Hematopoietic multipotent progenitor cell treated with erythropoietin and hydrocortisone succinate and interleukin-3 and kit ligand, for 17 days (in vitro differentiated cells): ENCODE data around the gene CYP4F22.
"Not testable (repeated sequence)": the region's sequence is repeated elsewhere in the genome, so short reads cannot be mapped to it uniquely, and the experiment has no call there.

ENCODE experiments used
- DNase-seq: peaks from one replicate; pipeline ENCODE4 v3.0.0-alpha.2; 2015; ENCODE audit warnings: low spot score

The CYP4F22 gene

DNA sequence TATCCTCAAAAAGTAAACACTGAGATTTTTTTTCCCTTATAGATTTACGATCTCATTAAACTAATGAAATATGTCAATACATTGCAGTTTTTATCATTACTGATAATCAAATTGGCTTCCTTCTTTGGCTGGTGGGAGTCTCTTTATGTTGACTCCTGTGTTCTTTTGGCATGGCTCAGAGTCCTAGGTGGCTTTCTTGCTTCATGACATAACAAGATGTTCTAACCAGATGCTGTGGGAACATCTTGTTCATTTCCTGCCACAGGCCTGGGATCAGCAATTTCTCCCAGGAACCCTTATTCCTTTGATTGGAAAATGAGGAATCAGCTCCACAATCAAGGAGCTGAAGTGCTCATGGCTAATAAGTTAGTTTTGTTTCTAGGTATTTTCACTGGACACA is 13.2 kb upstream of the CYP4F22 start:
- no peak for DNase-seq

DNA sequence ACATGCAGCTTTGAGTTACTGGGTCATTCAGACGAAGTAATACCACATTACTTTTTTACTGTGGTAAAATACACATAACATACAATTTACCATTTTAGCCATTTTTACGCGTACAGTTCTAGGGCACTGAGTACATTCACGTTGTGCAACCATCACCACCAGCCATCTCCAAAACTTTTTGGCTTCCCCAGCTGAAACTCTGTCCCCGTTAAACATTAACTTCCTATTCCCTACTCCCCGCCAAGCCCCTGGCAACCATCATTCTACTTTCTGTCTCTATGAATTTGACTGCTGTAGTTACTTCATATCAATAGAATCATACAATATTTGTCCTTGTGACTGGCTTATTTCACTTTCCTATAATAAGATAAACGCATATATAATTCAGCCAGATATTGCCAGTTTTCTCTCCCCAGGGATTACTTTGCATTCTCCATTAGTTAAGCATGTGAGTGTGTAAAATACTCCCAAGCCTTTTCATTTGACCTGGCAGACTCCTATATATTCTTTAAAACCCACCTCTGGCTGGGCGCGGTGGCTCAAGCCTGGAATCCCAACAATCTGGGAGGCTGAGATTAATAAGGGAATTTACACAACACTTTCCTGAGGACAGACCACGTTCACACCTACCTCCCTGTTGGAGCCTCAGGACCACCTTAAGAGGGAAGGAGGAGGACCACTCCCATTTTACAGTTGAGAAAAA is 10.0 kb upstream of the CYP4F22 start:
- DNase-seq, result no peak

DNA sequence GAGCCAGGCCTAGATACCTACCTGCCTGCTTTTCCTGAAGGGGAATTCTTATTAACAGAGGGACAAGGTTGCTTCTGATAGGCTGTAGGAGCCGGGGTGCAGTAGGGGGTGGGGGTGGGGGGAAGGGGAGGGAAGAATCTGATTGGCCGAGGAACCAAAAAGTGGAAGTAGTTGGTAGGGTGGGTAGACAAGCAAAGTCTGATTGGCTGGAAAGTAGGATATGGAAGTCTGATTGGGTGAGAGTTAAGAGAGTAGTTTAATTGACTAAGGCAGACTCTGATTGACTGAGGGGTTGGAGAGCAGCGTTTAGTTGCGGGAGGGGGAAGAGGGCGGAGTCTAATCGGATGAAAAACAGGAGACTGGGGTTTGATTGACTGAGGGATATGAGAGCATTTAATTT is 9.4 kb upstream of the CYP4F22 start:
- DNase-seq, result no peak

DNA sequence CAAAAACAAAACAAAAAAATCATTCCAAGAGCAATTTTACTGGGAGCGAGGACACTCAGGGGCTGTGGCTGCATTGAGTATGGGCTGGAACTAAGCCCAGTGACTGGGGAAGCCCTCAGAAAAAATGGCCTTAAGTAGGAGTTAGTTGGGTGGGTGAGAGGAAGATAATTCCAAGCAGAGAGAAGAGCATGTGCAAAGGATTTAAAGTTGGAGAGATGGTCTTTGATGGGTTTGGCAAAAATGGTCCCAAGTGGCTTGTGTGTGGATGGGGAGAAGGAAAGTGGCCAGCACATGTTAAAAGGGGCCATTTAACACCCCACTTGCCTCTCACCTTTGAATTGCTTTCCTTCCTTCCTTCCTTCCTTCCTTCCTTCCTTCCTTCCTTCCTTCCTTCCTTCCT is 6.7 kb upstream of the CYP4F22 start:
- DNase-seq, result no peak

DNA sequence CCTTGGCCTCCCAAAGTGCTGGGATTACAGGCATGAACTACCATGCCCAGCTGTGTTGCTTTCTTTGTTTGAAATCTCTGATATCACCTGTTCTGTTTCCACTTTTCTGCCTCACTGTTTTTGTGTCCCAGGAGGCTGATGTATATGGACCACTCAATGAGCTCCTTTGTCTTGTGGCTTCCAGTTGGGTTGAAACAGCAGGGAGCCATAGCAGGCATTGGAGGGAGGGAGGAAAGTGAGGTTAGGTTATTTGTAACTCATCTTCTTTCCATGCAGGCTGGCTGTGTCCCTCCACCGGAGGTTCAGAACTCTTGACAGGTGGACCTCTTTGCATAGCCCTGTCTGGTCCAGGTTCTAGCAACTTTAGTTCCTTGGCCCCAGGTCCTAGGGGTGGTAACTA is 6.1 kb upstream of the CYP4F22 start:
- DNase-seq, result no peak

DNA sequence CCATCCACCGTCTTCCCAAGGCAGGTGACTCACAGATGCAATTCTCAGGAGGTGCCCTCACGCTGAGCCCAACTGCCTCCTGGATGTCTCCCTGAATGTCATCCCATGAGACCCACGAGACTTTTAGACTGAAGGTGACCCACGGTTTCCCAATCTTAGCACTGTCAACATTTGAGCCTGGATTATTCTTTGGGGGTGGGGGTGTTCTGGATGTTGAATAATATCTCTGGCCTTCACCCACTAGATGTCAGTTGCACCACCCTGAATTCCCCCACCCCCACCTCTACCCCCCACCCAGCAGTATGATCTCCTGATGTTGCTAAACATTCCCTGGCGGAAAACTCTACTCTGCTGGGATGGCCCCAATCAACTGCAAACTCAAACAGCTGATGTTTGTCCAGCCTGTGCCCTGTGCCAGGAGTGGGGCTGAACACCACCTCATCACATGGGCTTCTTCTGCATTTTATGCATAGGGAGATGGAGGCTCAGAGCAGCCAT is 2.2 kb upstream of the CYP4F22 start:
- no peak for DNase-seq

DNA sequence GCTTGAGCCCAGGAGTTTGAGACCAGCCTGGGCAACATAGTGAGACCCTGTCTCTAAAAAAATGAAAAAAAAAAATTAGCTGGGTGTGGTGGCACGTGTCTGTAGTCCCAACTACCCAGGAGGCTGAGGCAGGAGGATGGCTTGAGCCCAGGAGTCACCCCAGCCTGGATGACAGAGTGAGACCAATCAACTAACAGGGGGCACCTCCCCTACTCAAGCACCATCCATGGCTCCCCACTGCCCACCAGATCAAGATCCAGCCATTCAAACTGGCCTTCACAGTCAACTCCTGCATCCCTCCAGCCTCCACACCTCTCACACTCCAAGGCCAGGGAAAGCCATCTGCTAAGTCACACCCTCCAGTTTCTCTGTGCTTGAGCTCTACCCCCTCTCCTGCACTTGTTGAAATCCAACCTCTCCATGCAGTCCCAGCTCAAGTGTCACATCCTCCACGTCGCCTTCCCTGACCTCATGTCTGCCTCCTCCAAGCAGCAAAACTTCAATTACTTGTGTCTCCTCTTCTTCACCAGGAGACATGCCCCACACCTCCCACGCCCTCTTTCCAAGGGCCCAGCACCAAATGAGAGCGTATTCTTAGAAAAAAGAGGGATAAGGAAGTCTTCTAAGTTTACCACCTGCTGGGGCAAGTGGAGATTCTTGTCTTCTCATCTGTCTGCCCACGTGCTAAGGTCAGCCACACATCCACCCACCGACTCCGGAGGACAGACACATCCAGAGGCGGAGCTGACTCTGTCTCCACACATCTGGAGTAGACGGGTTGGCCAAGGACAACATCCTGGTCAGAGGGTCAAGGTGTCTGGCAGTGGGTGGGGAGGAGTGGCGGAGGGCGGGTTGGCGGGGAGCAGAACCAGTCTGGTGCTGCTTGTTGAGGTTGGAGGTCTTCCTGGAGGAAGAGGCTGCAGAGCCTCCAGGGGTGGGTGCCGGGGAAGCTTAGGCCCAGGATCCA is 974 bp upstream of the CYP4F22 start:
- no peak for DNase-seq

DNA sequence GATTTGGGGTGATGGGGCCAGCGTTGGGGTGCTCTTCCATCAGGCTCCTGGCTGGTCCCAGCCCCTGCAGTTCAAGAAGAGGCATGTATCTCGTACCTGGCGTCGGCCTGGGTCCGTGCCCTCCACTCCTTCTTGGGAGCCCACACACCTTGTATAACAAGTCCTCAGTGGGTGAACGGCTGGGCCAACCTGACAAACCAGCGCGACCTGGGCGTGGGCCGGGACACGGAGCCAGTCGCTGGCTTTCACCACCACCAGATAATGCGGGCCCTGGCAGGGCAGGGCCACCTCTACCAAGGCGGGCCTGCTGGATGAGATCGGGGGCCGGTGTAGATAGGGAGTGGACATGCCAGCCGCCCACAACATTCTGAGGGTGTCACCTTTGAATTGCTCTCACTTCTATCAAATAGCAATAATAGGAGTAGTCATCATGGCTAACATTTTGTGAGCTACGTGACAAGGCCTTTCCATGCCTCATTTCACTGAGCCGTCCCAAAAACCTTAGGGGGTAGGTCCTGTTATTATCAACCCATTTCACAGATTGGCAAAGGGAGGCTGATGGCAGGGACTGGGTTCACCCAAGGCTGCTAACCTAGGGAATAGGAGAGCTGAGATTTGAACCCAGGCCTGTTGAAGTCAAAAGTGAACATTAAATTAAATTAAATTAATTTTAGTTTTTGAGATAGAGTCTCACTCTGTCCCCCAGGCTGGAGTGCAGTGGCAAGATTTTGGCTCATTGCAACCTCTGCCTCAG is 3.5 kb downstream of the CYP4F22 start:
- DNase-seq, result no peak

DNA sequence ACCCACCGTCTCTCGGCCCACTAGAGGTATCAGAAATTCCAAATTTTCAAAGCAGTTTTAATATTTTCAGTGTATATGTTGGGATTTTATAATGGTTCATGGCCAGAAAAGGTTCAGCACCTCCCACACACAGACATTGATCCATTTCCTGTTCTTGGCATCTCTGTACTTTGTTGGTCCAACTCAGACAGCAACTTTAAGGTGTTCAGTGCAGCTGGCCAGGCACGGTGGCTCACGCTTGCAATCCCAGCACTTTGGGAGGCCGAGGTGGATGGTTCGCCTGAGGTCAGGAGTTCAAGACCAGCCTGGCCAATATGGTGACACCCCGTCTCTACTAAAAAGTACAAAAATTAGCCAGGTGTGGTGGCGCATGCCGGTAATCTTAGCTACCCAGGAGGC is 6.9 kb downstream of the CYP4F22 start:
- DNase-seq, result not testable (repeated sequence)

DNA sequence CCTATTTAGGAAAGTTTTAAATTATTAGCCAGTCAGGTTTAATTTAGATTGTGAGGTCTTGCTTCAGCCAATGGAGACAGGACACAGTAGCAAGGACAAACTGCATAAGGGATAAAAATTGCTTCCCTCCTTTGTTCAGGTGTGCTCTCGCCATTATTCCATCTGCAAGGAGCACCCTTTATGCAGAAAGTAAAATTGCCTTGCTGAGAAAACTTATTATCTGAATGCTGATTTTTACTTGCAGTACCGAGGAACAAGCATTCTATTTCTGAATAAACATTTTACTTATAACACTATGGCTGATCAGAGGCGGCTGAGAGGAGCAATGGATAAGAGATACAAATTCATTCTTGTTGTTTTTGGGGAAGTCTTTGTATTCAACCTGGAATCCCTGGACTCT is 8.0 kb downstream of the CYP4F22 start:
- no peak for DNase-seq

DNA sequence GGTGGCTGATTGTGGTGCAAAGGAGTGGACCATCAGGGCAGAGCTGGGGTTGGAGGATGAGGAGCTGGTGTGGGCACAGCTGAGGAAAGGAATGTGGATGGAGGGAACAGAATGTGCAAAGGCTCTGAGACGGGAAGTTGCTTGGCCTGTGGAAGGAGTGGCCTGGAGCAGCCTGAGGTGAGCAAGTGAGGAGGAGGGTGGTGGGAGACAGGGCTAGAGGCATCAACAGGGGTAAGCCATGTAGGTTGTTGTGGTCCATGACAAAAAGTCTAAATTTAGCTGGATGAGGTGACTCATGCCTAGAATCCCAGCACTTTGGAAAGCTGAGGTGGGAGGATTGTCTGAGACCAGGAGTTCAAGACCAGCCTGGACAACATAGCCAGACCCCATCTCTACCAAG is 9.5 kb downstream of the CYP4F22 start:
- DNase-seq, result no peak

DNA sequence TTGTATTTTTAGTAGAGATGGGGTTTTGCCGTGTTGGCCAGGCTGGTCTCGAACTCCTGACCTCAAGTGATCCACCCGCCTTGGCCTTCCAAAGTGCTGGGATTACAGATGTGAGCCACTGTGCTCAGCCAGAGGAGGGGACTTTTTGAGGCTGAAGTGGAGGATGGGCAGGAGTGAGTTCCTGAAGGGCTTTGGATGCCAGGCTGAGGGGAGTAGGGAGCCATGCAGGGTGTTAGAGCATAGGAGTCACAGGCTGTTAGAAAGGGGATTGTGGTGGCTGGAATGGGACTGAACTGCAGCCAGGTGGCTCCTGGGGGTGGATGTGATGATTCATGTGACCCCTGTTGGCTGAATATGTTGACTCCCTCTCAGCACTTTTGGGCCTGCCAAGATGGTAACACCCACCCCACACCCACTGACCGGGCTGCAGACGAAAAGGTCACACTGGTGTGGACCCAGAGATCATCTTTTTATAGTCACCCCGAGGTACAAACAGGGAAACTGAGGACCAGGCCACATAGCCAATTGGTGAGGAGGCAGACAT is 11.2 kb downstream of the CYP4F22 start:
- no peak for DNase-seq

DNA sequence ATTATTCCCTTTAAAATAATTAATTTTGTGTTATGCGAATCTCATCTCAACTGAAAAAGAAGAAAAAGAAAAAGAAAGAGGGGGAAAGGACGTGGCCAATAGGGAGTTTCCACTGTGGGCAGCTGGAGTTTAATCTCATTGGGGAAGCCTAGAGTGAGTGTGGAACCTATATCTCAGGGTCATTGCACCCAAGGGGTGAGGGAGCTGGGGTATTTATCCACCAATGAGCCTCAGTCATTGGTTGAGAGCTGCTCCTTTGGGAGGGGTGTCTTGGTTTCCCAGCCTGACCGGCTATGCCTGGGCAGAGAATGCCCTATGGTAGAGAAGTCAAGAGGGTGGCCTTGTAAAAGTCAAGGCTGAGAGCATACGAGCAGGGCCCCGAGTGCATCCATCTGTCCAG is 16.5 kb downstream of the CYP4F22 start:
- DNase-seq, result no peak

DNA sequence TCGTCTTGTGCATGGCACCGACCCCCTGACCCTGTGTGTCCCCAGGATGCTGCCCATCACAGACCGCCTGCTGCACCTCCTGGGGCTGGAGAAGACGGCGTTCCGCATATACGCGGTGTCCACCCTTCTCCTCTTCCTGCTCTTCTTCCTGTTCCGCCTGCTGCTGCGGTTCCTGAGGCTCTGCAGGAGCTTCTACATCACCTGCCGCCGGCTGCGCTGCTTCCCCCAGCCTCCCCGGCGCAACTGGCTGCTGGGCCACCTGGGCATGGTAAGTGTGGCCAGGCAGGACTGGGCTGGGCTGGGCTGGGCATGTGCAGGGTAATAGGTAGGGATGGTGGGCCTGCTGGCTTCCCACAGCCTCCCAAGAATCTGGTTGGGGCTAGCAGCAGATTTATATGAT is 17.0 kb downstream of the CYP4F22 start:
- no peak for DNase-seq

DNA sequence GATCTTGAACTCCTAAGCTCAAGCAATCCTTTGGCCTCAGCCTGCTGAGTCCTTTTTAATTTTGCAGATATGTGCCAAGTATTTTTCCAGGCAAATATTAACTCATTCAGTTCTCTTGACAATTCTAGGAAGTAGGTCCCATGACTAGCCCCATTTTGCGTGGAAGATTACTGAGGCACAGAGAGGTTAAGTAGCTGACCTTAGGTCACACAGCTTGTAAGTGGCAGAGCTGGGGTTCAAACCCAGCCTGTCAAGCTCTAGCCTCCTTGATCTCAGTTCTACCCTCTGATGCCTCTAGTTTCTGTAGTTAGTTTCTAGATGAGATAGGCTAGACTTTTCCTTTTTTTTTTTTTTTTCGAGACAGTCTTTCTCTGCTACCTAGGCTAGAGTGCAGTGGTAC is 18.1 kb downstream of the CYP4F22 start:
- DNase-seq, result no peak

DNA sequence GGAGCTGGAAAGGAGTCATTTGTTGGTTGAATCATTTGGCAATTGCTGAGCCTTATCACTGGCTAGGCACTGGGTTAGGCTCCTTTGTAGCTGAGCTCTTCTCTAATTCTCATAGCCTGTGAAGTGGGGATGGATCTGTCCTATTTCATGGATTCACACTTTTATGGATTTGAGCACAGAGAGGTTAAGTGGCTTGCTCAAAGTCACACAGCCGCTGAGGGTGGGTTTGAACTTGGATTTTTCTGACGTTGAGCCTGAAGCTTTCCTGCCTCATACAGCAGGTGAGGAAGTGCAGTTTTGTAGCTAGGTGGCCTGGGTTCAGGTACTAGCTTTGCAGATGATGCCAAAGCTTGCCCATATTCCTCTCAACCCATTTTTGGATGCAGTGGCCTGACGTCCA is 19.4 kb downstream of the CYP4F22 start:
- DNase-seq, result no peak

DNA sequence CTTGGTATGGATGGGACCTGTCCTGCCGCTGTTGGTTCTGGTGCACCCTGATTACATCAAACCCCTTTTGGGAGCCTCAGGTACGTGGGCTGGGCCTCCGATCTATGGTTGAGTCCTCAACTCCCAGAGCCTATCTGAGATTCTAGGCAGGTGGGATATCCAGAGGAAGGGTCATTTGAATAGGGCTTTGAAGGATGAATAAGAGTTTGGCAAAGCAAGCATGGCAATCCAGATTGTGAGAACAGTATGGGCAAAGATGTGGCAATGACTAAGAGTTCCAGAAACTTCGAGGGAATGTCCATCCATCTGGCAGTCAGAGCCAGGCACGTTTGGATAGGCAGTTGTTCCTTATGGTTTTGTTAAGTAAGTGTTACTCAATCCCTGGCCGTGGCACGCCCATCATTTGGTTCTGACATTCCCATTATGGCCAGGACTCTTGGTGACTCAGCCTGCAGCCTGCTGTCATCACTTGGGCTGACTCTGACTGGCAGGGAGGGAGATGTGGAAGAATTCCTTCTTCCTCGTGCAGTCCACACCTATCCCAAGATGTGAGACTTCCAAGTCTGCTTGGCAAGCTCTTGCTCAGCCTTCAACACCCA is 21.5 kb downstream of the CYP4F22 start:
- DNase-seq, result no peak

DNA sequence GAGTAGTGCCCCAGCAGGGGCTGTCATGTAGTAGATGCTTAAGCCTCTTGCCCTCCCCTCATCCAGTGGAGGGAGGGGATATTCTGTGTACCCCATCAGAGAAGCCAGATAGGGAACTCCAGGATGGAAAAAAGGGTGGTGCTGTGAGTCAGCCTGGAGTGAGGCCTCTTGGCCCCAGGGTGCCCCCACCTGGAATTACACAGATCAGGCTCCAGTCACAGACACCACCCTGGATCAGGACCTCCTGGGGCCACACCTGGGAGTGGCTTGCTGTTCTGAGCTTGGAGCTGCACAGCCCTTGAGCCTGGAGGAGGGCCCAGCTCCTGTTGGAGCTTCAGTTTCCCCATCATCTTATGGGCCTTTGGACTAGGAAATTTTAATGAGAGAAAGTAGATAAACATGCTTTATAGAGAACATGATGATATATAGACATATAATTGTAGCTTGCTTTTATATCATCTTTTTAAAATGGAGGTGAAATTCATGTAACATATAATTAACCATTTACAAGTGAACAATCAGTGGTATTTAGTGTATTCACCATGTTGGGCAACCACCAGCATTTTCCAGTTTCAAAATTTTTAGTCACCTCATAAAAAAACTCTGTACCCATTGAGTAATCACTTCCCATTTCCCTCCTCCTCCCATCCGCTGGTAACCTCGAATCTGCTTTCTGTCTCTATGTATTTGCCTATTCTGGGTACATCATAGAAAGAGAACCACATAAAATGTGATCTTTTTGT is 24.6 kb downstream of the CYP4F22 start:
- DNase-seq, result no peak

DNA sequence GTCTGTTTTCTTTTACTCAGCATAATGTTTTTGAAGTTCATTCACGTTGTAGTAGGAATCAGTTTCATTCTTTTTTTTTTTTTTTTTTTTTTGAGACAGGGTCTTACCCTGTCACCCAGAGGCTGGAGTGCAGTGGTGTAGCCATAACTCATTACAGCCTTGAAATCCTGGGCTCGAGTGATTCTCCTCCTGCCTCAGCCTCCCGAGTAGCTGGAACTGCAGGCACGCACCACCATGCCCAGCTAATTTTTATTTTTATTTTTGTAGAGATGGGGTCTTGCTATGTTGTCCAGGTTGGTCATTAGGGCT is 25.2 kb downstream of the CYP4F22 start:
- not testable (repeated sequence) for DNase-seq

DNA sequence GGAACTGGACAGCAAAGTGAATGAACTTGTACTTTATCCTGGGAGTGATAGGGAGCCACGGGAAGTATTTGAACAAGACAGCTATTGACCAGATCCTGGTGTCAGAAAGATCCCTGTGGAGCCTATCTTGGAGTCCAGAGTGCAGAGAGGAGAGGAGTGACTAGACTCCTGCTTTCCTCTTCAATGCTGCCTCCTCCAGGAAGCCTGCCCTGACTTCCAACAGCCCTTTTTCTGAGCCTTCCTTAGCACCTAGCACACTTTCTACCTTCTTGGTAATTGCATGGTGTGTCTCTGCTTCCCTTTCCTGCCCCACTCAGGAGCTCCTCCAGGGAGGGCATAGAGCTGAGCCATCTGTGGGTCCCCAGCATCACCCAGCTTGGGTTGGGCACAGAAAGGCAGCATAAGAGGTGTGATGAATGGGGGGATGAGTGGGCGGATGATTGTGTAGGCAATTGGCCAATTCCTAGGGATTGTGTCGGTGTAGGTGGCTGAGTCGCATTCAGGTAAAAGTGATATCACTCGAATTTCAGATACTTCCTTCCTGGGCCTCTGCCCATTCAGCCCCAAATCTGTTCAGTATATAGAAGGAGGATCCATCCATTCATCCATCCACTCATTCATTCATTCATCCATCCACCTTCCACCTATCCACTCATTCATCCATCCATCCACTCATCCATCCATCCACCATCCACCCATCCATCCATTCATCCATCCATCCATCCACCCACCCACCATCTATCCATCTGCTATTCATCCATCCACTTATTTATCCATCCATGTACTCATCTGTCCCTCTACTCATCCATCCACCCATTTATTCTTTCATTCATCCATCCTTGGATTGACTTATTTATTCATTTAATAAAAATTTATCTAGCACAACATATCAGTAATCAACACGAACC is 26.9 kb downstream of the CYP4F22 start:
- no peak for DNase-seq
